Measurements from ENCODE around the gene TMCO4.
"Not testable (repeated sequence)": the region's sequence is repeated elsewhere in the genome, so short reads cannot be mapped to it uniquely, and the experiment has no call there.

Gene TMCO4

GRCh38 chr1:19651141-19651737 lies 148.5 kb downstream of the TMCO4 start:
- peak; percentile 42 for DNase-seq

DNA sequence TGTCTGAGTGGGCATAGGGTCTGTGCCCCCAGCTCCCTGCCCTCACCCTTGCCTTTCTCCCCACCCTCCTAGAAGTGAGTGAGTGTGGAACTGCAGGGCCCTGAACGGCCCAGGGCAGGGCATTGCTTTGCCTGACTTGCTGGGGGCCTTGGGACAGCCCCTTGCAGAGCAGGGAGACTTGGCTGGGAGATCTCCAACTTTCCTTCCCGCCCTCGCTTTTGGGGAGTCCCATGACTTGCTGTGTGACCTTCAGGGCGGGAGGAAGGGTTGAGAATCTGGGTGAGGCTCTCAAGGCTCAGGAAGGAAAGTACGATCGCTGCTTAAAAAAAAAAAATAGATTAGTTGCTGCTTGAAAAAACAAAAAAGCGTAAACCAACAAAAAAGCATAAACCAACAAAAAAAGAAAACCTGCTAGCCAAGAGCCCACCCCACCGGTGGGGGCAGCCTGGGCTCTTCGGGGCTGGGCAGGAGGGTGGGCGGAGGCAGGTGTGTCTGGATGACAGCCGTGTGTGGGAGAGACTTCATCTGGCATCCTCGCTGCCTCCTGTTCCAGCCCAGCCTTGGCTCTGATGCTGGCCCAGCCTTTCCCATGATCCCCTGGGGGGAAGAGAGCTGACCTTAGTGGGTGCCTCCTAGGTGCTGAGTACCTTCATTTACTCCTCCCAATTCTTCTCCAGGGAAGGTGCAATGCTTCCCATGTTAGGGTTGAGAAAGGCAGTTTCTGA lies 149.1 kb downstream of the TMCO4 start:
- DNase-seq, result no peak

DNA sequence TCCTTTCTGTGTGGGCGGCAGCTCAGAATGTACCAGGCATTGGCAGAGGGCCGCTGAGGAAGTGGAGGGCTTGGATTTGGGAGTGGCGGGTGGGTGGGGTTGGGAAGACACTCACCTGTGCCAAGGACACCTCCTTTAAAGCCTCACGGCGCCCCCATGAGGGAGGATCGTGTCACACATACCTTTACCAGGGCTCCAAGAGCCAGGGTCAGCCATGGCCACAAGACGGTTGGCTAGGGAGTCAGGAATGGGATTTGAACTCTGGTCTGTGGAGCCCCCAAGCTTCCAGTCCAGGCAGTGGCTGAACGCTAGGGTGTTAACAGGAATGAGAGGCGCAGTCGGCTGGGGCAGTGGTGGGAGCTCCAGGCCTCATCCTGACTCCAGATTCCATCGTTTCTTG lies 151.0 kb downstream of the TMCO4 start:
- DNase-seq, result no peak

- no peak for DNase-seq
These were observed 151.5 kb downstream of the TMCO4 start for GRCh38 chr1:19648239-19648638.

GRCh38 chr1:19647643-19648042 lies 152.1 kb downstream of the TMCO4 start:
- DNase-seq, result no peak

- DNase-seq, result no peak
These were observed 153.1 kb downstream of the TMCO4 start for GRCh38 chr1:19646377-19647319.

DNA sequence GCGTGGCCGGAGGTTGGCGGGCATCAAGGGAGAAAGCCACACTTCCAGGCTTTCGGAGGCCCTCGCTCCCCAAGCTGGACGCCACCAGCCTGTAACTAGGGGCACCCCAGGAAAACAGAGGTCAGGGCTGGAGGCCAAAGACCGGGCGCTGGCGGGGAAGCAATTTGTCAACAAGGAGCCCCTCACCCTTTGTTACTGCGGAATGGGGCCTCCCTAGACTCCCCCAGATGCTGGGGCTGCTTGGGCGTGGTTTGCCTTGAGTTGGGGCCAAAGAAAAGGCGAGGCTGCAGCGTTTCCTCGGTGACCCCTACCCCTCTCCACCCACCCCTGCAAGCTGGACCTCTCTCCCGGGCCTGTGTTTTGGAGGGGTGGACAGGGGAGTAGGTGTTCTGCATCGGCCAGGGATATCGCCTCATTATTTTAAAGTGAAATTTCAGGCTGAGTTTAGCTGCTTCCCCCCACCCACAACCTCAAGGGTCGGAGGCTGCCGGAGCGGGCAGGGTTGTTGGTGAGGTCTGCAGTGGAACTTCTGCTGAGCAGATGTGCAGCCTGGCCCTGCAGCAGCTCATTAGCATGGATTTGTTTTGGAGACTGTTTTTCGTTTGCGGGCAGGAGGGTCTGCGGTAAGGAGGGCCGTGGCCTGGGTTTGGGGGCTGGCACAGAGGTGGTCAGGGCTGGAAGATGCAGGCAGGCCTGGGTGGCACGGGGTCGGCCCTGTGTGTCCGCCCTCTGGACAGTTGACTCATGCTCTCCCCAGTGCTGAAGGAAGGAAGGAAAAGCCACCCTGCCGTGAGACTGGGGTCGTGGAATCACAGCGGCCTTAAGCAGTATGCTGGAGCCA lies 154.1 kb downstream of the TMCO4 start:
- DNase-seq, result no peak

- peak; percentile 36 to 45 for DNase-seq
These were observed 154.9 kb downstream of the TMCO4 start for GRCh38 chr1:19644681-19645410.

DNA sequence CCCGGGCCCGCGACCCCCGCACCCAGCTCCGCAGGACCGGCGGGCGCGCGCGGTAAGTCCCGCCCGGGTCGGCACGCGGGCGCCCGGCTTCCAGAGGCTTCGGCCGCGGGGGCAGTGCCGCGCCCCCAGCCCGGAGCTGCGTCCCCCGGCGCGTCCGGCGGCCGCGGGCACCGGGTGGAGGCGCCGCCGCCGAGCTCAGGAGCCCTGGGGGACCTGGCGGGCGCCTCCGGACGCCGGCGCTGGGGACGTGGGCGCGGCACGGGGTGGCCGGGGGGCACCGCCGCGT lies 155.4 kb downstream of the TMCO4 start:
- no peak for DNase-seq

DNA sequence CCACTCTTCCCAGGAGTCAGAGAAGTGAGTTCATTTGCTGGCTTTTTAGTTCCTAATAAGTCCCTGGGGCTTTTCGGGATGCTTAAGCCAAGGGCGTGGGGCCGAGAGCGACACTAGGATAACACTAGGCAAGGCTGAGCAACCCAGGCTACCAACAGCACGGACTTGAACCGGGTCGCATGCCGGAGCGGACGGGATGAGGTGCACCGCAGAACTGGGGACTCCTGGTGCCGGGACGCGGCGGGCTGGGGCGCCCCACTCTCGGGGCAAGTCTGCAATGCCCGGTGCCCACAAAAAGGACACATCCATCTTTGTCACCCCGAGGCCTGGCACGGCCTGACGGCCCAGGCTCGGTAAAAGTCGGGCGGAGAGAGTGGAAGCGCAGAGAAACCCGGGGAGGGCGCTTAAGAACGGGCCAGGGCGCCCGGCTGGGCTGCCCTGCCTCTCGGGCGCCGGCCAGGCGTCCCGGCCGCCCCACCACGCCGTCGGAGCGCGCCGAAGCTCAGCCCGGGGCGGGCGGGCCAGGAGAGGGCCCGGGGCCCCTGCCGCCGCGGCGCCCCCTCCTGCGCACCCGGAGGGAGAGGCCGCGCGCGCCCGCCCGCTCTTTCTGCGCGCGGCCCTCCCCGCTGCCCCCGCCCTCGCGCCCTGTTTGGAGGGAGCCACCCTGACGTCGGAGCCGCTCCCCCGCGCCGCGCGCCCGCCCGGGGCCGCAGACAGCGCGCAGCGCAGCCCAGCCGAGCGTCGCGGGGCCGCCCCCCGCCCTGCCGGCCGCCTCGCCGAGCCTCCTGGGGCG lies 155.9 kb downstream of the TMCO4 start, which contains the start of gene NBL1:
Gene NBL1, plus strand, starts transcription at position 710 of the 793 bp plus-strand sequence. CDS start 10,720 bp downstream, outside the sequence.
- DNase-seq, result peak; percentile 69 to 76

DNA sequence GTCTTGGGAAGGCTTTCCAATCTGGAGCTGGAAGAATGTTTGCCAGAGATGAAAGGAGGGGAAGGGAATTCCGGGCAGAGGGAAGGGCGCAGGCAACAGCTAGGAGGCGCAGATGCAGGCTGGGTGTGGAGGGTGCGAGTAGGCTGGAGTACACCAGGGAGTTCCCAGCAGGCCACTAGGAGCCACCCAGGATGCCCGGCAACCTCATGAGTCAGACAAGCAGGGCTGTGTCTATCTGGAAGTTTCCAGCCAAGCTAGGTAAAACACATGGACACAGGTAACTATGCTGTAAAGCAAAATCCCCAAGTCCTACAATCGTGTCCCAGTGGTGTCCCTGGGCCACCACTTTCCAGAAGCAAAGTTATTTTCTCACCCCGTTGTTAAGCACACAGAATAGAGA lies 156.6 kb downstream of the TMCO4 start:
- DNase-seq, result no peak

- DNase-seq, result no peak
These were observed 159.1 kb downstream of the TMCO4 start for GRCh38 chr1:19640363-19641316.

DNA sequence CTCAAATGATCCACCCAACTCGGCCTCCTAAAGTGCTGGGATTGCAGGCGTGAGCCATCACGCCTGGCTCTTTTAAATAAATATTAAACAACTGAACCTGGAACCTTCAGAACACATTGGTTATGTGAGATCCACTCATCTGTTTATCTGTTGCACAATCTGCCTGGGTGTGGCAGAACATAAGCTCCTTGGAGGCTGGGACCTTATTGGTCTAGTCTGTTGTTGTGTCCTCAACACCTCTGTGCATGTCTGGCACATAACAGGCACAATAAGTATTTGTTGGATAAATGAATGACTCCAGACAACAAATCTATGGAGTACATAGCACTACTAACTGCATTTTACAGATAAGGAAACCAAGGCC lies 159.7 kb downstream of the TMCO4 start:
- DNase-seq, result no peak

DNA sequence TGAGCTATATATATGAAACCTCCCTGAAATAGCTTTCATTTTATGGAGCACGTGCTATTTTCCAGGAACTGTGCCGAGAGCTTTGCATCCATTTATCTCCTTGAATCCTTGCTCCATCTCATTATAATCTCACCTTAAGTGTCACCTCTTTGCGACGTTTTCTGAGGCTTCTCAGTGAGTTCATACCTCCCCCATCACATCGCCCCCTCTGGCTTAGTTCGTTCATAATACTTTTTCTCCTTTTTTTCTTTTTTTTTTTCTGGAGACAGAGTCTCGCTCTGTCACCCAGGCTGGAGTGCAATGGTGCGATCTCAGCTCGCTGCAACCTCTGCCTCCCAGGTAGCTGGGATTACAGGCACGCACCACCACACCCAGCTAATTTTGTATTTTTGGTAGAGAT lies 160.5 kb downstream of the TMCO4 start:
- DNase-seq, result not testable (repeated sequence)

- DNase-seq, result no peak
These were observed 162.1 kb downstream of the TMCO4 start for GRCh38 chr1:19637606-19638005.

DNA sequence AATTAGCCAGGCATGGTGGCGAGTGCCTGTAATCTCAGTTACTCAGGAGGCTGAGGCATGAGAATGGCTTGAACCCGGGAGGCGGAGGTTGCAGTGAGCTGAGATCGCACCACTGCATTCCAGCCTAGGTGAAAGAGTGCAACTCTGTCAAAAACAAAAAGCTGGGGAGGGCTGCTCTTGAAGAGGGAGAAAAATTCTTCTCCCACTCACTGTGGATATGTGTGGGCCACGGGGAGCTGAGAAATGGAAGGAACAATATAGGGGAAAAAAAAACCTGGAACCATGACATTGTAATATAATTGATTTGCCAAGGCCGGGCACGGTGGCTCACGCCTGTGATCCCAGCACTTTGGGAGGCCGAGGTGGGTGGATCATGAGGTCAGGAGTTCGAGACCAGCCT lies 163.0 kb downstream of the TMCO4 start:
- DNase-seq, result not testable (repeated sequence)

GRCh38 chr1:19636065-19636464 lies 163.7 kb downstream of the TMCO4 start:
- DNase-seq, result no peak

- no peak for DNase-seq
These were observed 164.1 kb downstream of the TMCO4 start for GRCh38 chr1:19635646-19636045.

GRCh38 chr1:19635064-19635463 lies 164.7 kb downstream of the TMCO4 start:
- not testable (repeated sequence) for DNase-seq

DNA sequence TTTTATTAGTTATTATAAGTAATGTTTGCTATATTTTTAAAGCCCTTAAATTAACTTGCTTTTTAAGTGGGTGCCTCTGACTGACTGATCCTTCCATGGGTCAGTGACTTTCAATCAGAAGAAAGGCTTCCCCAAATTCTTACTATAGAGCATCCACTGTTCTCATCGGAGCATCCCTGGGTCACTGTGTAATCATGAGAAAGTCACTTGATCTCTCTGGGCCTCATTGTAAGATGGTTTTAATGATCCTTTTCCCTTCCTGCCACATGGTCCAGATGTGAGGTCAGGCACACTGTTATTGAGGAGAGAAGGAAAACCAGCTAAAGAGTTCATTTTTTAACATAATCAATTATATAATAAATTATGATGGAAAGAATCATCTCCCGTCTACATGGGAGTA lies 166.6 kb downstream of the TMCO4 start:
- no peak for DNase-seq

Data from activated CD4-positive, alpha-beta T cell treated with anti-CD3 and anti-CD28 coated beads, Interleukin-2, amount 50 U/mL, for 4 hours (primary cell).